ENCODE results near the gene SRGAP3.

DNA sequence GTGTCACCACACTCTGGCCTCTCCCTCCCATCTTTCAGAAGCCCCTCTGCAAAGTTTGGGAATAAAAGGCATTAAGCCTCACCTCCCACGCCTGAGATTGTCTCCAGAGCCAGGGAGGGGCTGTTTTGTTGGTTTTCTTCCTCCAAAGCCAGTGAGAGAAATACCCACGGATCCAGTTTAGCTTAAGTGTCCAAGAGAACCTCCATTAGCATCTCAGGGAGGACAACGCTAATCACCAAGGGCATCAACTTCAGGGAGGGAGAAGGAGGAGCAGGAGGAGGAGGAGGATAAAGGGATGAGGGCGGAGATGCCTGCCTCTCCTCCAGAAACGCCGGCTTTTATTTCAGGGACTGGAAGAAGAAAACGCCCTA lies 101.6 kb downstream of the SRGAP3 start:
- TF ChIP-seq, protein P1, sequence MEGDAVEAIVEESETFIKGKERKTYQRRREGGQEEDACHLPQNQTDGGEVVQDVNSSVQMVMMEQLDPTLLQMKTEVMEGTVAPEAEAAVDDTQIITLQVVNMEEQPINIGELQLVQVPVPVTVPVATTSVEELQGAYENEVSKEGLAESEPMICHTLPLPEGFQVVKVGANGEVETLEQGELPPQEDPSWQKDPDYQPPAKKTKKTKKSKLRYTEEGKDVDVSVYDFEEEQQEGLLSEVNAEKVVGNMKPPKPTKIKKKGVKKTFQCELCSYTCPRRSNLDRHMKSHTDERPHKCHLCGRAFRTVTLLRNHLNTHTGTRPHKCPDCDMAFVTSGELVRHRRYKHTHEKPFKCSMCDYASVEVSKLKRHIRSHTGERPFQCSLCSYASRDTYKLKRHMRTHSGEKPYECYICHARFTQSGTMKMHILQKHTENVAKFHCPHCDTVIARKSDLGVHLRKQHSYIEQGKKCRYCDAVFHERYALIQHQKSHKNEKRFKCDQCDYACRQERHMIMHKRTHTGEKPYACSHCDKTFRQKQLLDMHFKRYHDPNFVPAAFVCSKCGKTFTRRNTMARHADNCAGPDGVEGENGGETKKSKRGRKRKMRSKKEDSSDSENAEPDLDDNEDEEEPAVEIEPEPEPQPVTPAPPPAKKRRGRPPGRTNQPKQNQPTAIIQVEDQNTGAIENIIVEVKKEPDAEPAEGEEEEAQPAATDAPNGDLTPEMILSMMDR (IDR thresholded peaks at IDR 0.05), result no peak
- TF ChIP-seq POLR2A (IDR thresholded peaks at IDR 0.05), result no peak

Measured in lower leg skin (tissue), 3 donors.